ENCODE data around the gene ASRGL1. TPM values are rescaled to one million over a fixed set of nuclear protein-coding genes. Genes with fewer than 3 reads are reported as not detected.

Gene ASRGL1
- total RNA-seq, 1 experiment from 2014 or later, result 4.8 TPM

DNA sequence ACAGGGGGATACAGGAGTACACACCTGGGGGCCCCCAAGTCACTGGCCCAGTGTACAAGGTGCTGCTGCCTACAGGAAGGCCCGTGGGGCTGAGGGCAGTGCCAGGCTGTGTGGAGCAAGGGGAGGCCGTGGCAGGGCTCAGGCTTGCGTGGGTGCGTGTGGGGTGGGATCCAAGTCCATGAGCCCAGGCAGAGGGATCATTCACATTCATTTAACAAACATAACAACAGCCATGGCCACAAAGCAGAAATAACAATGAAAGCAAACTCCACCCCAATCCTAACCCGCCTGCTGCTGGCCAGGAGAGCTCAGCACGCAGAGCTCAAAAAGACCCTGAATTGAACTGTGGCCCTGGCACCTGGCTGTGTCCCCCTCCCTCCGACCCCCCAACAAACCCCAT is 64.6 kb downstream of the ASRGL1 start:
- H3K27ac ChIP-seq, result no peak overlapping the region
- DNase-seq (ENCODE audit: low read depth in 1 of 2, low spot score in 2 of 2), result no peak
- peaks cover 11% of the 10 kb centered on the region; the same call in 1 of the 2 replicates for H3K4me1 ChIP-seq (replicated peaks)
- H3K36me3 ChIP-seq, result no peaks in the 10 kb centered on the region
- no peaks in the 10 kb centered on the region for H3K9me3 ChIP-seq (replicated peaks)
- no peak overlapping the region for H3K4me3 ChIP-seq
- H3K27me3 ChIP-seq (replicated peaks), result no peaks in the 10 kb centered on the region

DNA sequence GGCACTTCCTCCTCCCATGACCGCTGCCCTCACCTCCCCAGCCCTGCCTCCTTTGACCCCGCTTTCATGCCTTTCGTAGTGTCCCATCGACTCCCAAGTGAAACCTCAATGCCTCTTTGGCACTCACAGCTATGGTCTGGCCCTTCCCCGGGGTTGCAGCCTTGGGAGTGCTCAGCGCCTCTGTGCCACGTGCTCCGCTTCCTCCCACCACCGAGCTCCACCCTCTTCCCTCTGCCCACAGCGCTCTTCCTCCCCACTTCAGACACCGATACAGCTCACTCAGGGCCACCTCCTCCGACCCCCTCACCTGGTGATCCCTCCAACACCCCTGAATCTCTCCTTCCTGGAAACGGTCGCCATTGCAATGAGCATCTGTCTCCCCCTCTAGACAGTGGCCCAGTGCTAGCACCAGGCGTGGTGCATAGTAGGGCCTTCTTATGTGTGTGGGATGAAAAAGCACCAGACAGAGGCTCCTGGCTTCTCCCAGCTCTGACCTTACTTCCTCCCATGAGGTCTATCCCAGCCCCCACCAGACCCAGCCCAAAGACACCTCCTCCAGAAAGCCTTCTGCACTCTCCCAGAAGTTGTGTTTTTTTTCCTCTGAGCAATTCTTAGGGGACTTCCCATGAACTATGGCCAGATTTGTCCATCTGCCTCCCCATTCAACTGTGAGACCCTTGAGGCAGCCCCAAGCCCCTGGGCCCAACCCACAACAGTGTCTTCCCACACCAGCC is 65.1 kb downstream of the ASRGL1 start:
- no peaks in the 10 kb centered on the region for H3K27me3 ChIP-seq (replicated peaks)
- DNase-seq (ENCODE audit: low read depth in 1 of 2, low spot score in 2 of 2), result no peak
- H3K27ac ChIP-seq, result no peak overlapping the region
- H3K4me1 ChIP-seq (replicated peaks), result peaks cover 11% of the 10 kb centered on the region; the same call in 1 of the 2 replicates
- H3K36me3 ChIP-seq, result no peaks in the 10 kb centered on the region
- H3K4me3 ChIP-seq, result no peak overlapping the region
- no peaks in the 10 kb centered on the region for H3K9me3 ChIP-seq (replicated peaks)

DNA sequence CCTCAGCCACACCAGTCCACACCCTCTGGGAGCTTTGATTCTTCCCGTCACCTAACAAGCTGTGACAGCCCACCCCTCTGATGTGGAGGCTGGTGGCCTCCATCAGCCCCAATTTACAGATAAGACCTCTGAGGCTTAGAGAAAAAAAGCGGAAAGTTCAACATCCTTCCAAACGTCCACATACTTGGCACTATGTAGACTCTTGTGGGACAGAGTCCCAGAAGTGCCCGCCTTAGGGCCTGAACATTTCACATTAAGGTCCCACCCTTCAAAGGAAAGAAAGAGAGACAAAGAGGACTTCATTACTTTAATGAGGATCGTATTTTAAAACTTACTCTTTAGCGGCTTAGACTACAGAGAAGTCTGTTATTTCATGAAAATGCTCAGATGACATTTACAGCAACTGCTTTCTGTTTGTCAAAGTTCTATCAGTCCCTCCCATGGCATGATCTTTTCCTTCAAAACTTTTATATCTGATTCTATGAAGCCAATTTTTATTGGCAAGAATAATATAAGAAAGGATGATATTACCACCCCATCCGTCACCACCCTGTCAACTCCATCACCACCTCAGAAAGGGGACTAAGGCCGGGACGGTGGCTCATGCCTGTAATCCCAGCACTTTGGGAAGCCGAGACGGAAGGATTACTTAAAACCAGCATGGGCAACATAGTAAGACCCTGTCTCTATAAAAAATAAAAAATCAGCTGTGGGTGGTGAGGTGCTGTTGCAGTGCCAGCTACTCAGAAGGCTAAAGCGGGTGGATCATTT is 65.9 kb downstream of the ASRGL1 start:
- Histone ChIP-seq H3K27me3 (replicated peaks) (no peaks in the 10 kb centered on the region), H3K36me3 (no peaks in the 10 kb centered on the region), H3K9me3 (replicated peaks) (no peaks in the 10 kb centered on the region), H3K4me1 (replicated peaks) (peaks cover 11% of the 10 kb centered on the region; the same call in 1 of the 2 replicates), H3K4me3 (no peak overlapping the region), H3K27ac (no peak overlapping the region)
- DNase-seq (ENCODE audit: low read depth in 1 of 2, low spot score in 2 of 2), result no peak

DNA sequence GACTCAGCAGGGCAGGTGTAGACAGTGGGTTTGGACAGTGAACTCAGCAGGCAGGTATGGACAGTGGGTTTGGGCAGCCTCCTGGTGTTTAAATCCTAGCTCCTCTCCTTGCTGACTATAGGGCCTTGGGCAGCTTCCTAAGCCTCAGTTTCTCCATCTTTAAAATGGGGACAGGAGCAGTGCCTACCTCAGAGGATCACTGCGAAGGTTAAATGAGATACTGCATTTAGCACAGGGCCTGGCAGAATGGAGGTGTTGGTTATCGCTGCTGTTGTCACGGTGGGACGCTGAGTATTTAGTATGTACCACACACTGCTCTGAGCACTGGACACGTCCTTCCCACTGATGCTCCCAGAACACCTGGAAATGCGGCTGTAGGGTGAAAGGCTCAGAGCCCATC is 67.2 kb downstream of the ASRGL1 start:
- Histone ChIP-seq H3K36me3 (no peaks in the 10 kb centered on the region), H3K9me3 (replicated peaks) (no peaks in the 10 kb centered on the region), H3K27me3 (replicated peaks) (no peaks in the 10 kb centered on the region), H3K4me1 (replicated peaks) (peaks cover 7% of the 10 kb centered on the region; the same call in 1 of the 2 replicates), H3K4me3 (no peak overlapping the region), H3K27ac (no peak overlapping the region)
- DNase-seq (ENCODE audit: low read depth in 1 of 2, low spot score in 2 of 2), result no peak

DNA sequence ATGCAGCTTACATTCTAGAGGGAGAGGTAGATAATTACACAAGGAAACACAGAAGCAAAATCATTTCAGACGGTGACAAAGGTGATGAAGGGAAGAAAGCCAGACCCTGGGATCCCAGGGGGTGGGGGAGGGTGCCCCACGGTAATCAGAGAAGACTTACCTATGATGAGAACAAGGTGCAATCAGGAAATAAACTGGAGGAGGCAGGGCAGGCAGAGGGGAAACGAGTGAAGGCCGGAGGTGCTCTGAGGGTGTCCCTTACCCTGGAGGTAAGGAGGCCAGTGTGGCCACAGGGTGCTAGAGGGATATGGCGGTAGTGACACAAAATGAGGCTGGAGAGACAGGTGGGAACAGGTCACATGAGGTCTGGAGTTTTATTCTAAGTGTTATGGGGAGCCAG is 67.7 kb downstream of the ASRGL1 start:
- no peak for DNase-seq (ENCODE audit: low read depth in 1 of 2, low spot score in 2 of 2)
- H3K4me3 ChIP-seq, result no peak overlapping the region

DNA sequence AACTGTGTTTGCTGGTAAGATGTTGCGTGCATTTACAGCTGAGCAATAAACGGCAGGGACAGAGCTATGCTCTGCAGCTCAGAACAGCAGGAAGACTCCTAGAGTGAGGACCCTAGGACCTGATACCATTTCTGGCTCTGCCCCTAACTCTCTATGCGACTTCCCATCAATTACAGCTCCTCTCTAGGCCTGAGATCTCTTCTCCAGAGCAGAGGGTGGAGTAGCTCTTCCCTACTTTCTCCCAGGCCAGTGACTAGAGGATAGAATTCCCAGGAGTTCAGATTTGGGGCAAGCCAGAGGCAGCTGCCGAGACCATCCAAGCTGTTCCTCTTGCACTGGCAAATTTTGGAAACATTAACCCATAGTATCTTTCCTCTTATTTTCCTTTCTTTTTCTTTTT is 68.8 kb downstream of the ASRGL1 start:
- H3K4me3 ChIP-seq, result no peak overlapping the region
- no peaks in the 10 kb centered on the region for H3K27me3 ChIP-seq (replicated peaks)
- H3K9me3 ChIP-seq (replicated peaks), result no peaks in the 10 kb centered on the region
- H3K27ac ChIP-seq, result no peak overlapping the region
- no peak for DNase-seq (ENCODE audit: low read depth in 1 of 2, low spot score in 2 of 2)
- H3K4me1 ChIP-seq (replicated peaks), result peaks cover under 1% of the 10 kb centered on the region; the same call in 1 of the 2 replicates
- no peaks in the 10 kb centered on the region for H3K36me3 ChIP-seq

More for the DNA sequence above, 67.7 kb downstream of the ASRGL1 start:
- Histone ChIP-seq H3K27me3 (replicated peaks) (no peaks in the 10 kb centered on the region), H3K4me1 (replicated peaks) (peaks cover 7% of the 10 kb centered on the region; the same call in 1 of the 2 replicates), H3K36me3 (no peaks in the 10 kb centered on the region), H3K27ac (no peak overlapping the region), H3K9me3 (replicated peaks) (no peaks in the 10 kb centered on the region)

DNA sequence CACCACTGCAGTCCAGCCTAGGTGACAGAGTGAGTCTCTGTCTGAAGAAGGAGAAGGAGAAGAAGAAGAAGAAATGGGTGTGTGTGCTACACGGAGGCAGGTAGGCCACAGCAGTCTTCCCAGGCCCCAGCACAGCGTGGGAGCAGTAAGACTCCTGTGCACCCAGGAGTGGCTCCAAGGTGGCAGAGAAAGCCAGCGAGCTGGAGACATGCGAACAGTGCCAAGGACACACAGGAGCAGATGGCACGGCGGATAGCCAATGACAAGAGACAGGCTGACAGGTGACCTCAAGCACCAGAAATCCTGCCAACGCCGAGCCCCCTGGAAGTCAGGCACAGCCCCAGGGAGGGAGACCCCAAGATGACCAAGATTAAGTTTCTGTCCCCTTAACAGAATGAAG is 72.6 kb downstream of the ASRGL1 start:
- H3K4me1 ChIP-seq (replicated peaks), result no peaks in the 10 kb centered on the region
- H3K36me3 ChIP-seq, result no peaks in the 10 kb centered on the region
- H3K27me3 ChIP-seq (replicated peaks), result no peaks in the 10 kb centered on the region
- H3K27ac ChIP-seq, result no peak overlapping the region
- H3K4me3 ChIP-seq, result no peak overlapping the region
- H3K9me3 ChIP-seq (replicated peaks), result no peaks in the 10 kb centered on the region
- no peak for DNase-seq (ENCODE audit: low read depth in 1 of 2, low spot score in 2 of 2)

DNA sequence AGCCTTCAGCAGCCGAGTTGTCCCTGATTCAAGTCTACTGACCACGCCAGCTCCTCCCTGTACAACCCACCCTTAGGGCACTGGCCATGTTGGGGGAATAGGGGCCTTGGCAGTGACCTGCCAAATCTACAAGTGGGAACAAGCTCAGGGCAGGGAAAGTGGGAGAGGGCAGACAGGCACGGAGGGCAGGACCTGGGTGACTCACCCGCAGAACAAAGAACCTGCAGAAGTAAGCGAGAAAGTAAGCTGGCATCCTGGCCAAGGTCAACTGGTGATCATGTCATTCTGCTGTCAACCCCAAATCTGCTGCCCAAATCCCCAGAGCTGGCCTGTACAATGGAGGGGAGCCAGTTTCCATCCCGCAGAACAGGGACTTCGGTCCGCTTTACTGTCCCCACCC is 73.7 kb downstream of the ASRGL1 start:
- no peaks in the 10 kb centered on the region for H3K27me3 ChIP-seq (replicated peaks)
- H3K36me3 ChIP-seq, result no peaks in the 10 kb centered on the region
- no peaks in the 10 kb centered on the region for H3K4me1 ChIP-seq (replicated peaks)
- H3K27ac ChIP-seq, result no peak overlapping the region
- no peaks in the 10 kb centered on the region; the same call in 1 of the 2 replicates for H3K9me3 ChIP-seq (replicated peaks)
- no peak overlapping the region for H3K4me3 ChIP-seq
- no peak for DNase-seq (ENCODE audit: low read depth in 1 of 2, low spot score in 2 of 2)

DNA sequence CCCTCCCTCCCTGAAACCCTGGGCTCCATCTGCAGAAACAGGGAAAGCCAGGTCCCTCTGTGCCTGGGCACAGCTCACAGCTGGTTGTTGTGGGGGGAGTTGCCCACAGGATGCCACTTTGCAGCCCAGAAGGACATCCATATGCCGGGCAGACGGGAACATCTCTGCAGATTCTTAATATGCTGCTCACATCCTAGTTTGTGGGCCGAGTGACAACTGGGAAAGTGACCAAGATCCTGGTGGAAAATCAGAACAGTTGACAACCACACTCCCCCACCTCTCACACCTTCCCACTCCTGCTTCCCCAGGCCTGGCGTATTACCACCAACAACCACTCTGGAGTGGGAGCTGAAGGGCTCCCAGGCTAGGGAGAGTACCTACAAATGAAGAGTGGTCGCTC is 74.3 kb downstream of the ASRGL1 start:
- Histone ChIP-seq H3K27ac (no peak overlapping the region), H3K36me3 (no peaks in the 10 kb centered on the region), H3K27me3 (replicated peaks) (no peaks in the 10 kb centered on the region), H3K4me1 (replicated peaks) (no peaks in the 10 kb centered on the region), H3K4me3 (no peak overlapping the region), H3K9me3 (replicated peaks) (no peaks in the 10 kb centered on the region; the same call in 1 of the 2 replicates)
- no peak for DNase-seq (ENCODE audit: low read depth in 1 of 2, low spot score in 2 of 2)

DNA sequence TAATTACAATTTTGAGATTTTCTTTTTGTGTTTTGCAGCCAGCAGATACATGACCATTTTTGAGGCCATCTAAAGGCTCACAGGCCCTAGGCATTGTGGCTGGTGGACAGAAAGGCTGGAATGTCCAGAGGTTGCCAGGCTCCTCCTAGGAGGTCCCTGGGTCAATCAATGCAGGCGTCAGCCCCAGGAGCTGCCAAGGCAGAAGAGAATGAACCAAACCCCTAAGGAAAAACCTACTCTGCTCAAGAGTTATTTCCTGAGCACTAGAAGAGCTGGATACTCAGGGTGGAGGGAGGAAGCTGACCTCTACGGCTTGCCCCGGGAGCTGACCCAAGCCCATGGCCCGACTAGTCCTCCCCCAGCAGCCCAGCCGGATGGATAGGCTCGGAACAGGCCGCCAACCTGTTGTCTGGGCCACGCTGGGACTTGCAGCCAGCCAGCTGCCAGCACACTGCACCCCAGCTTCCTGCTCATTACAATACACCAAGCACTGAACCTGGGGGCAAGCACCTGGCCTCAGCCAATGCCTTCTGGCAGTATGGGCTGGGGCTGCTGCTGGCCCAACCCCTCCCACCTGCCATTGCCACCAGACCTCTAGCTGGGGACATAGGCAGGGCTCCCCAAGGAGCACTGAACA is 75.9 kb downstream of the ASRGL1 start:
- Histone ChIP-seq H3K4me1 (replicated peaks) (no peaks in the 10 kb centered on the region), H3K9me3 (replicated peaks) (no peaks in the 10 kb centered on the region; the same call in 1 of the 2 replicates), H3K27ac (no peak overlapping the region), H3K27me3 (replicated peaks) (no peaks in the 10 kb centered on the region), H3K36me3 (no peaks in the 10 kb centered on the region), H3K4me3 (no peak overlapping the region)
- no peak for DNase-seq (ENCODE audit: low read depth in 1 of 2, low spot score in 2 of 2)

DNA sequence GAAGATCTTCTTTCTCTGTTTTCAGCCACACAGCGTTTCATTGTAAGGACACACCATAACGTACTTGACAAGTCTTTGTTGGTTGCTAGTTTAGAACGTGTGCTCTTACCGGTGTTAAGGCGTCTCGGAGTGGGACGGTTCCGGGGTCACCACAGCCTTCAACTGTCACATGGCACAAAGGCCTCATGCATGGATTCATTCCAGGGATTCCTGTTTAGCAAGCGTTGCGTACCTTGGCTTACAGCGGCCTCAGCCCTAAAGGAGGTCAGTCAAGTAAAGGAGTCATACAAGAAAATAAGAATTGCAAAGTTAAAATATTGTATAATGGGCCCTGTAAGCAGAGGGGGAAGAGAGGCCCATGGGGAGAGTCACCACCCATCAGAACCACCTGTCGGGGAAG is 79.3 kb downstream of the ASRGL1 start:
- peaks cover 9% of the 10 kb centered on the region; the same call in 1 of the 2 replicates for H3K4me1 ChIP-seq (replicated peaks)
- no peaks in the 10 kb centered on the region for H3K27me3 ChIP-seq (replicated peaks)
- H3K4me3 ChIP-seq, result no peak overlapping the region
- no peak overlapping the region for H3K27ac ChIP-seq
- H3K36me3 ChIP-seq, result no peaks in the 10 kb centered on the region
- no peaks in the 10 kb centered on the region; the same call in 1 of the 2 replicates for H3K9me3 ChIP-seq (replicated peaks)
- DNase-seq (ENCODE audit: low read depth in 1 of 2, low spot score in 2 of 2), result no peak

DNA sequence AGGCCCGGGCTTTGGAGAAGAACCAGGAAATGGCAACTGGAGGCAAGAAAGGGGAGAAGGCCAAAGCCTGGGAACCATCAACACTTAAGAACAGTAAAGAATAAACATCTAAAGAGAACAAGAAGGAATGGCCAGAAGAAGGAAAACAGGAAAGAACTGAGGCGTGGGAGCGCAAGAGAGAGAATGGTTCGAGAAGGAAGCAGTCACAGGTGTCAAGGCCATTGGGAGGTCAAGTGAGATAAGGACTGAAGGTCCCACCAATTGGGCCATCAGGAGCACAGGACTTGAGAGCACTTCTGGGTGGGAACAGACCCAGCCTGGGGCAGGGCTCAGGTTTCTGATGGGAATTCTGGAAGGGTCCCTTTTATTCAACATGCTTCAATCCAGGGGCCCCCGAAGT is 80.9 kb downstream of the ASRGL1 start:
- DNase-seq (ENCODE audit: low read depth in 1 of 2, low spot score in 2 of 2), result no peak
- no peak overlapping the region for H3K4me3 ChIP-seq
- no peak overlapping the region for H3K27ac ChIP-seq
- no peaks in the 10 kb centered on the region for H3K27me3 ChIP-seq (replicated peaks)
- H3K36me3 ChIP-seq, result no peaks in the 10 kb centered on the region
- peaks cover 9% of the 10 kb centered on the region; the same call in 1 of the 2 replicates for H3K4me1 ChIP-seq (replicated peaks)
- no peaks in the 10 kb centered on the region; the same call in 1 of the 2 replicates for H3K9me3 ChIP-seq (replicated peaks)

DNA sequence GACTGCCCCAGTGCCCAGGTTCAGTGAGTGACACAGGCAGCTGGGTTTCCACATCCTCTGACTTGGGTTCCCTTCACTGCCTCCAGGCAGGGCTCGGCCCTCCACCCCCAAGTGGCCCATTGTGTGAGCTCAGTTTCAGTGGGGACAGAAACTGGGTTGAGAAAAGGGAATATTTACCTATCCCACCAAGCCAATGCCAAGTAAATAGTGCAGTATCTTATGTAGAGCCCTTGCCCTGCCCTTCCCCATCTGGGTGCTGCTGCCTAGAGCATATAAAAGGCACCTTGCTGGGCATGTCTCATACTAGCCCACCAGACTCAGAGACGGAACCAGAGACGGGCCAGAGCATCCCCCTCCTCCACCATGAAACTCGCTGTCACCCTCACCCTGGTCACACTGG is 81.5 kb downstream of the ASRGL1 start, which contains the start of gene SCGB1A1:
Gene SCGB1A1, plus strand, starts transcription at position 301 of the 400 bp plus-strand sequence. Its CDS starts 63 bp downstream, at position 364.
- Histone ChIP-seq H3K27me3 (replicated peaks) (no peaks in the 10 kb centered on the region), H3K4me1 (replicated peaks) (peaks cover 9% of the 10 kb centered on the region; the same call in 1 of the 2 replicates), H3K36me3 (no peaks in the 10 kb centered on the region), H3K4me3 (no peak within 1 kb of the TSS), H3K9me3 (replicated peaks) (no peaks in the 10 kb centered on the region; the same call in 1 of the 2 replicates), H3K27ac (no peak within 1 kb of the TSS)
- no peak for DNase-seq (ENCODE audit: low read depth in 1 of 2, low spot score in 2 of 2)
